ENCODE measurements around the gene SPATA31C1.

SPATA31C1 gene

GRCh38 chr9:87871425-87872078 is 46.2 kb upstream of the SPATA31C1 start:
- no peak overlapping the region for H3K4me2 ChIP-seq (ENCODE audit: low read depth, low read length, poor library complexity, severe bottlenecking)
- no peaks in the 10 kb centered on the region for H3K79me2 ChIP-seq (ENCODE audit: insufficient read depth, low read length)
- H2AFZ ChIP-seq (ENCODE audit: low read depth, low read length, severe bottlenecking) = no peak overlapping the region
- H3K9me3 ChIP-seq (ENCODE audit: insufficient read depth, low read length) = no peaks in the 10 kb centered on the region
- H3K36me3 ChIP-seq (ENCODE audit: low read length) = no peaks in the 10 kb centered on the region
- no peaks in the 10 kb centered on the region for H3K27me3 ChIP-seq (ENCODE audit: low read length)
- H3K4me3 ChIP-seq (ENCODE audit: insufficient read depth, low read length, poor library complexity, severe bottlenecking) = no peak overlapping the region
- H3F3A ChIP-seq (ENCODE audit: insufficient read depth) = no peaks in the 10 kb centered on the region
- H3K27ac ChIP-seq (ENCODE audit: low read depth, low read length) = no peak overlapping the region
- H3K9ac ChIP-seq (ENCODE audit: low read length) = no peak overlapping the region
- H4K20me1 ChIP-seq (ENCODE audit: low read depth, low read length) = no peaks in the 10 kb centered on the region
- H3K9me2 ChIP-seq (replicated peaks; ENCODE audit: insufficient read depth, low read length) = no peaks in the 10 kb centered on the region
- no peak for TF ChIP-seq CTCF (IDR thresholded peaks at IDR 0.05; ENCODE audit: insufficient read depth, low read length, poor library complexity, severe bottlenecking)
- no peak for TF ChIP-seq EZH2phosphoT487 (conservative IDR thresholded peaks at IDR 0.05; ENCODE audit: low read length)

GRCh38 chr9:87872079-87872624 is 45.6 kb upstream of the SPATA31C1 start:
- no peaks in the 10 kb centered on the region for H3K79me2 ChIP-seq (ENCODE audit: insufficient read depth, low read length)
- no peaks in the 10 kb centered on the region for H3K9me2 ChIP-seq (replicated peaks; ENCODE audit: insufficient read depth, low read length)
- no peaks in the 10 kb centered on the region for H3F3A ChIP-seq (ENCODE audit: insufficient read depth)
- H3K27me3 ChIP-seq (ENCODE audit: low read length) = no peaks in the 10 kb centered on the region
- H3K4me2 ChIP-seq (ENCODE audit: low read depth, low read length, poor library complexity, severe bottlenecking) = no peak overlapping the region
- TF ChIP-seq EZH2phosphoT487 (conservative IDR thresholded peaks at IDR 0.05; ENCODE audit: low read length) (no peak), CTCF (IDR thresholded peaks at IDR 0.05; ENCODE audit: insufficient read depth, low read length, poor library complexity, severe bottlenecking) (no peak)
- H2AFZ ChIP-seq (ENCODE audit: low read depth, low read length, severe bottlenecking) = no peak overlapping the region
- no peak overlapping the region for H3K9ac ChIP-seq (ENCODE audit: low read length)
- no peak overlapping the region for H3K27ac ChIP-seq (ENCODE audit: low read depth, low read length)
- H3K9me3 ChIP-seq (ENCODE audit: insufficient read depth, low read length) = no peaks in the 10 kb centered on the region
- no peak overlapping the region for H3K4me3 ChIP-seq (ENCODE audit: insufficient read depth, low read length, poor library complexity, severe bottlenecking)
- H3K36me3 ChIP-seq (ENCODE audit: low read length) = no peaks in the 10 kb centered on the region
- no peaks in the 10 kb centered on the region for H4K20me1 ChIP-seq (ENCODE audit: low read depth, low read length)

- Histone ChIP-seq H3K9ac (ENCODE audit: low read length) (no peak overlapping the region), H3K4me3 (ENCODE audit: insufficient read depth, low read length, poor library complexity, severe bottlenecking) (no peak overlapping the region), H3F3A (ENCODE audit: insufficient read depth) (no peaks in the 10 kb centered on the region), H3K36me3 (ENCODE audit: low read length) (no peaks in the 10 kb centered on the region), H3K9me2 (replicated peaks; ENCODE audit: insufficient read depth, low read length) (no peaks in the 10 kb centered on the region), H2AFZ (ENCODE audit: low read depth, low read length, severe bottlenecking) (no peak overlapping the region), H4K20me1 (ENCODE audit: low read depth, low read length) (no peaks in the 10 kb centered on the region), H3K27ac (ENCODE audit: low read depth, low read length) (no peak overlapping the region), H3K9me3 (ENCODE audit: insufficient read depth, low read length) (no peaks in the 10 kb centered on the region), H3K4me2 (ENCODE audit: low read depth, low read length, poor library complexity, severe bottlenecking) (no peak overlapping the region), H3K27me3 (ENCODE audit: low read length) (no peaks in the 10 kb centered on the region), H3K79me2 (ENCODE audit: insufficient read depth, low read length) (no peaks in the 10 kb centered on the region)
- TF ChIP-seq EZH2phosphoT487 (conservative IDR thresholded peaks at IDR 0.05; ENCODE audit: low read length) (no peak), CTCF (IDR thresholded peaks at IDR 0.05; ENCODE audit: insufficient read depth, low read length, poor library complexity, severe bottlenecking) (no peak)
Observed at GRCh38 chr9:87873607-87874303, 44.0 kb upstream of the SPATA31C1 start.
